ENCODE results near the gene ITPR2. TPM values are rescaled to one million over a fixed set of nuclear protein-coding genes. Genes with fewer than 3 reads are reported as not detected.

The ITPR2 gene
- polyA plus RNA-seq, 1 of the 3 experiments (the other 2 are of a cell fraction): 2.3 TPM

DNA sequence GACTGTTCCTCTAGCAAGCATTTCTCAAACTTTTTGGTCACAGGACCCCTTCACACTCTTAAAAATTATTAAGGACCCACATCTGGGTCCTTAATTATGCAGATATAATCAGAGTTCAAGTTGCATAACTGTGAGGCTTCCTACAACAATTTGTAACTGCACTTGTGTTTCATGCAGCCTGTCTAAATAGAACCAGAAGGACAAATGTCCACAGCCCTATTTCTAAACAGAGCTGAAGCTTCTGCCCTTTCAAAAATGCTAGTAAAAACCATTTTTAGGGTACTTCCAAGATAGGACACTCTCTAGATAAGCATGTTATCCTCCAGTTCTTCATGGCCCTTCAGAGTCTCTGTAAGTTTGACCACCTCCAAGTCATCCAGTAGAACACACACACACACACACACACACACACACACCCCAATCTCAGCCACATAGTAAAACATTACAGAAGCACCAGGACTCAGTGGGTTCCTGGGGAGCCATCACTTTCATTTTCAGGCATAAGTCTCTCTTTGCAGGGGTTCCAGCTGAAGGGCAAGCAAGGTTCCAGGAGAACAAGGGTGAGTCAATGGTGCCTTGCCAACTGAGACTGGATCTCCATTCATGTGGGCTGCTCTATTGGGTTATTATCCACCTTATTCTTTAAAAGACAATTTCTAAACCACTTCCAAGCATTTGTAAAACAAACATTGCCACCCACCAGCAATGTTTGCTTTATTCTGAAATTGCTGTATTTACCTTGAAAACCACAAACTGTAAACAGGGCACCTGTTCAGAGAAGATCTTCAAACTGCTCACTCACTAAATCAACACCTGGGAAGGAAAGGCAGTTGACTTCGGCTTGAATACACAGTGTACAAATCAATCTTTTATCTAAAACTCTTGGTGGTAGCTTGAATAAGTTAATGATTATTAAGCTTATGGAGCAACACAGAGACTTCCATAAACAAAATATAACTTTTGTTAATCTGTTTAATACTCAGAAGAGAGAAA lies 64.1 kb downstream of the ITPR2 start:
- Histone ChIP-seq H3K9me3 (no peaks in the 10 kb centered on the region), H3K27ac (ENCODE audit: low read depth in 2 of 2, low read length in 1 of 2) (no peak overlapping the region), H3K4me1 (ENCODE audit: control insufficient read depth in 1 of 2, insufficient read depth in 2 of 2, low read depth in 1 of 2, low read length in 1 of 2) (no peaks in the 10 kb centered on the region; a peak in 1 of 4 replicates), H3K4me2 (no peak overlapping the region), H3K9ac (no peak overlapping the region), H3K36me3 (replicated peaks in 1 of 2; ENCODE audit: control insufficient read depth in 1 of 2, insufficient read depth in 2 of 2, low read length in 1 of 2) (no peaks in the 10 kb centered on the region), H3K4me3 (ENCODE audit: low read depth in 2 of 2, low read length in 1 of 2) (no peak overlapping the region), H3K79me2 (ENCODE audit: insufficient read depth) (no peaks in the 10 kb centered on the region), H4K20me1 (ENCODE audit: insufficient read depth) (no peaks in the 10 kb centered on the region), H3F3A (replicated peaks; ENCODE audit: insufficient read depth) (peaks cover 3% of the 10 kb centered on the region), H3K27me3 (ENCODE audit: insufficient read depth) (no peaks in the 10 kb centered on the region), H3K9me2 (no peaks in the 10 kb centered on the region), H2AFZ (ENCODE audit: low read depth) (no peak overlapping the region)
- no peak for DNase-seq
- TF ChIP-seq, protein P1, sequence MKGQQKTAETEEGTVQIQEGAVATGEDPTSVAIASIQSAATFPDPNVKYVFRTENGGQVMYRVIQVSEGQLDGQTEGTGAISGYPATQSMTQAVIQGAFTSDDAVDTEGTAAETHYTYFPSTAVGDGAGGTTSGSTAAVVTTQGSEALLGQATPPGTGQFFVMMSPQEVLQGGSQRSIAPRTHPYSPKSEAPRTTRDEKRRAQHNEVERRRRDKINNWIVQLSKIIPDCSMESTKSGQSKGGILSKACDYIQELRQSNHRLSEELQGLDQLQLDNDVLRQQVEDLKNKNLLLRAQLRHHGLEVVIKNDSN (IDR thresholded peaks at IDR 0.05; ENCODE audit: borderline replicate concordance, low read depth): no peak
- no peak for TF ChIP-seq RCOR1 (IDR thresholded peaks at IDR 0.05; ENCODE audit: low read length)
- TF ChIP-seq NRF1 (IDR thresholded peaks at IDR 0.05; ENCODE audit: low read depth, low read length): no peak
- TF ChIP-seq MEF2A (IDR thresholded peaks at IDR 0.05; ENCODE audit: borderline replicate concordance, low read depth): no peak
- TF ChIP-seq POLR2AphosphoS5 (IDR thresholded peaks at IDR 0.05; ENCODE audit: low read depth, low read length): no peak
- TF ChIP-seq RAD21 (IDR thresholded peaks at IDR 0.05; ENCODE audit: low read length): no peak
- TF ChIP-seq, protein P2, sequence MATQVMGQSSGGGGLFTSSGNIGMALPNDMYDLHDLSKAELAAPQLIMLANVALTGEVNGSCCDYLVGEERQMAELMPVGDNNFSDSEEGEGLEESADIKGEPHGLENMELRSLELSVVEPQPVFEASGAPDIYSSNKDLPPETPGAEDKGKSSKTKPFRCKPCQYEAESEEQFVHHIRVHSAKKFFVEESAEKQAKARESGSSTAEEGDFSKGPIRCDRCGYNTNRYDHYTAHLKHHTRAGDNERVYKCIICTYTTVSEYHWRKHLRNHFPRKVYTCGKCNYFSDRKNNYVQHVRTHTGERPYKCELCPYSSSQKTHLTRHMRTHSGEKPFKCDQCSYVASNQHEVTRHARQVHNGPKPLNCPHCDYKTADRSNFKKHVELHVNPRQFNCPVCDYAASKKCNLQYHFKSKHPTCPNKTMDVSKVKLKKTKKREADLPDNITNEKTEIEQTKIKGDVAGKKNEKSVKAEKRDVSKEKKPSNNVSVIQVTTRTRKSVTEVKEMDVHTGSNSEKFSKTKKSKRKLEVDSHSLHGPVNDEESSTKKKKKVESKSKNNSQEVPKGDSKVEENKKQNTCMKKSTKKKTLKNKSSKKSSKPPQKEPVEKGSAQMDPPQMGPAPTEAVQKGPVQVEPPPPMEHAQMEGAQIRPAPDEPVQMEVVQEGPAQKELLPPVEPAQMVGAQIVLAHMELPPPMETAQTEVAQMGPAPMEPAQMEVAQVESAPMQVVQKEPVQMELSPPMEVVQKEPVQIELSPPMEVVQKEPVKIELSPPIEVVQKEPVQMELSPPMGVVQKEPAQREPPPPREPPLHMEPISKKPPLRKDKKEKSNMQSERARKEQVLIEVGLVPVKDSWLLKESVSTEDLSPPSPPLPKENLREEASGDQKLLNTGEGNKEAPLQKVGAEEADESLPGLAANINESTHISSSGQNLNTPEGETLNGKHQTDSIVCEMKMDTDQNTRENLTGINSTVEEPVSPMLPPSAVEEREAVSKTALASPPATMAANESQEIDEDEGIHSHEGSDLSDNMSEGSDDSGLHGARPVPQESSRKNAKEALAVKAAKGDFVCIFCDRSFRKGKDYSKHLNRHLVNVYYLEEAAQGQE (IDR thresholded peaks at IDR 0.05; ENCODE audit: low read depth, low read length): no peak
- TF ChIP-seq CHD2 (IDR thresholded peaks at IDR 0.05; ENCODE audit: low read length, partially characterized antibody): no peak
- TF ChIP-seq SIN3A (IDR thresholded peaks at IDR 0.05; ENCODE audit: borderline replicate concordance, low read depth, low read length): no peak
- no peak for TF ChIP-seq YY1 (IDR thresholded peaks at IDR 0.05; ENCODE audit: low read depth)
- no peak for TF ChIP-seq FOXM1 (IDR thresholded peaks at IDR 0.05; ENCODE audit: low read depth)
- no peak for TF ChIP-seq TCF12 (IDR thresholded peaks at IDR 0.05)
- TF ChIP-seq, protein P3, sequence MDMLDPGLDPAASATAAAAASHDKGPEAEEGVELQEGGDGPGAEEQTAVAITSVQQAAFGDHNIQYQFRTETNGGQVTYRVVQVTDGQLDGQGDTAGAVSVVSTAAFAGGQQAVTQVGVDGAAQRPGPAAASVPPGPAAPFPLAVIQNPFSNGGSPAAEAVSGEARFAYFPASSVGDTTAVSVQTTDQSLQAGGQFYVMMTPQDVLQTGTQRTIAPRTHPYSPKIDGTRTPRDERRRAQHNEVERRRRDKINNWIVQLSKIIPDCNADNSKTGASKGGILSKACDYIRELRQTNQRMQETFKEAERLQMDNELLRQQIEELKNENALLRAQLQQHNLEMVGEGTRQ (IDR thresholded peaks at IDR 0.05; ENCODE audit: borderline replicate concordance, low read depth, low read length): no peak
- ChIA-PET POLR2A (no interaction called here), CTCF (interaction anchor here (0.9 kb wide), 1 partner anchor 18 kb away, joined by 3 read pairs; no protein-coding TSS in a partner anchor)
- 84% methylated on average over 1 of the region's 1 CpG for WGBS (ENCODE audit: low lambda C conversion rate)
